GM12891 (cell line): Measurements from ENCODE around the gene DYNLT1.

ENCODE experiments used
- PAX5 ChIP-seq: IDR thresholded peaks from 2 replicates; pipeline ENCODE4 v1.6.1; 2011; ENCODE audit warnings: low read length, moderate library complexity, mild to moderate bottlenecking; ENCODE audit not compliant: insufficient read depth, severe bottlenecking
- POLR2A ChIP-seq: IDR thresholded peaks from 2 replicates; pipeline ENCODE4 v1.6.1; 2011; ENCODE audit warnings: low read depth, low read length, control low read depth
- POLR2AphosphoS5 ChIP-seq: IDR thresholded peaks from 2 replicates; pipeline ENCODE4 v1.6.1; 2011; ENCODE audit warnings: low read depth, low read length, control low read depth
- POU2F2 ChIP-seq: IDR thresholded peaks from 2 replicates; pipeline ENCODE4 v1.6.1; 2011; ENCODE audit warnings: low read depth, mild to moderate bottlenecking, control low read depth, low read length, moderate library complexity
- SPI1 ChIP-seq: IDR thresholded peaks from 2 replicates; pipeline ENCODE4 v1.6.1; 2011; ENCODE audit warnings: low read depth, low read length, control low read depth
- TAF1 ChIP-seq: IDR thresholded peaks from 2 replicates; pipeline ENCODE4 v1.6.1; 2011; ENCODE audit warnings: low read depth, low read length, control low read depth

DNA sequence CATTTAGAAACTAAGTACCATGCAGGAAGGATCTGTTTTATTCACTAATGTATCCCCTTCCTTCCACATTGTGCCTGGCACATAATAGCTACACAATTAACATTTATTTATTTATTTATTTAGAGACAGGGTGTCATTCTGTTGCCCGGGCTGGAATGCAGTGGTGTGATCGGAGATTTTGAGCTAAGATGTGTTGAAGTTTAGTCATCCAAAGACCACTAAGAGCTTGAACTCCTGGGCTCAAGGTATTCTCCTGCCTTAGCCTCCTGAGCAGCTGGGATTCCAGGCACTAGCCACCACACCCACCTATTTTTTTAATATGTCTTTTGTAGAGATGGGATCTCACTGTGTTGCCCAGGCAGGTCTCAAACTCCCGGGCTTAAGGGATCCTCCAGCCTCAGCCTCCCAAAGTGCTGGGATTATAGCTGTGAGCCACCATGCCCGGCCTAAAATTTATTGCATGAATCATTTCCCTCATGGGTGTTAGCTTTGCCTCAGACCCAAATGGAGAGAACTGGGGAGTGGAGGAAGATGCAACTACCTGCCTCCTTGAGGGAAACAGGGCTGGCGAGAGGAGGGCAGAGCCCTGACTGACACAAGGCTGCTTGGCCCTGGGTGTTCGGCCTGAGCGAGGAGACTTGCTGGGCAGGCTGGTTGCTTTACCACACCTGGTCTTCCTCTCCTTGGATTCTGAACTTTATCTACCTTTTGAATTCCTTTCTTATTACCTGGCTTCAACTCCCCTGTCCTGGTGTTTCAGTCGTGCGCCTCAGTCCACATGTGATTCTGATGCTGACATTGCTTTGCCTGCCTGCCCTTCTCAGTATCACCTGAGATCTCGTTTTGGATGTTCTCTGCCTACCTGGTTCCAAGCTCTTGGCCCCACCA is 1.7 kb upstream of the DYNLT1 start:
- TF ChIP-seq TAF1 = no peak
- no peak for TF ChIP-seq POLR2A
- TF ChIP-seq POLR2AphosphoS5 = no peak
- TF ChIP-seq SPI1 = no peak
- no peak for TF ChIP-seq PAX5
- TF ChIP-seq POU2F2 = no peak
